AG08396 (cell line): ENCODE measurements around the gene G6PC1.
A peak's percentile ranks its signal among the peaks of the same experiment; 100 is the strongest.
"Not testable (repeated sequence)": the region's sequence is repeated elsewhere in the genome, so short reads cannot be mapped to it uniquely, and the experiment has no call there.

Experiments
- DNase-seq: peaks from one replicate; pipeline ENCODE4 v3.0.0; 2012; ENCODE audit warnings: low spot score, mixed read lengths

Gene G6PC1

DNA sequence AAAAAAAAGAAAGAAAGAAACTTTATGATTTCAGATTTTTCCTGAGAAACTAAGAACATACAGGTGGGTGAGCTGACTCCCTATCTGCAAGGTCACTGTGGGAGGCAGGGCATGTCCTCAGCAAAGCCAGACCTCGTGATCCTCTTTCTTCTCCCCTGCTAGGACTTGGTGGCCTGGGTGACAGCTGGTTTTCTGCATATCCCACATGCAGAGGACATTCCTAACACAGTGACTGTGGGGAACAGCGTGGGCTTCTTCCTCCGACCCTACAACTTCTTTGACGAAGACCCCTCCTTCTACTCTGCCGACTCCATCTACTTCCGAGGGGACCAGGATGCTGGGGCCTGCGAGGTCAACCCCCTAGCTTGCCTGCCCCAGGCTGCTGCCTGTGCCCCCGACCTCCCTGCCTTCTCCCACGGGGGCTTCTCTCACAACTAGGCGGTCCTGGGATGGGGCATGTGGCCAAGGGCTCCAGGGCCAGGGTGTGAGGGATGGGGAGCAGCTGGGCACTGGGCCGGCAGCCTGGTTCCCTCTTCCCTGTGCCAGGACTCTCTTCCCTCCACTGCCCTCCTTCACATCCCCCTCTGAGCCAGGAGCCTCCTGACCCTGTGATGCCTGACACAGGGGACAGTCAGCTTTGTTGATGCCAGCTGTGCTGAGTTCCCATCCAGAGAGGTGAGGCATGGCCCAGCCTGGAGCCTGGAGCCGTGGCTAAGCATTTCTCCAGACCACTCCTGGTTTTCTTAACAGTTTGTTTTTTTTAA lies 26.5 kb upstream of the G6PC1 start:
- DNase-seq = not testable (repeated sequence)

DNA sequence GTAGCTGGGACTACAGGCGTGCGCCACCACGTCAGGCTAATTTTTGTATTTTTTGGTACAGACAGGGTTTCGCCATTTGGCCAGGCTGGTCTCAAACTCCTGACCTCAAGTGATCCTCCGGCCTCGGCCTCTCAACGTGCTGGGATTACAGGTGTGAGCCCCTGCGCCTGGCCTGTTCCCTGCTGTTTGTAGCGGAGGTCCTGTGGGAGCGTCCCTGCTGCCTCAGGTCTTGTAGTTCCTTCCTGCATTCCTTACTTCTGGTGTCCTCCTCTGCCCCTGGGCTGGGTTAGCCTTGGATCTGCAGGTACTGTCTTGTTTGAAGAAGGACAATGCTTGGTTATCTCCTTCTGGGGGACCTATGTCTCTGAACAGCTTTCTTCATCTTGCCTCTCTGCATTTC lies 23.6 kb upstream of the G6PC1 start:
- DNase-seq = no peak

DNA sequence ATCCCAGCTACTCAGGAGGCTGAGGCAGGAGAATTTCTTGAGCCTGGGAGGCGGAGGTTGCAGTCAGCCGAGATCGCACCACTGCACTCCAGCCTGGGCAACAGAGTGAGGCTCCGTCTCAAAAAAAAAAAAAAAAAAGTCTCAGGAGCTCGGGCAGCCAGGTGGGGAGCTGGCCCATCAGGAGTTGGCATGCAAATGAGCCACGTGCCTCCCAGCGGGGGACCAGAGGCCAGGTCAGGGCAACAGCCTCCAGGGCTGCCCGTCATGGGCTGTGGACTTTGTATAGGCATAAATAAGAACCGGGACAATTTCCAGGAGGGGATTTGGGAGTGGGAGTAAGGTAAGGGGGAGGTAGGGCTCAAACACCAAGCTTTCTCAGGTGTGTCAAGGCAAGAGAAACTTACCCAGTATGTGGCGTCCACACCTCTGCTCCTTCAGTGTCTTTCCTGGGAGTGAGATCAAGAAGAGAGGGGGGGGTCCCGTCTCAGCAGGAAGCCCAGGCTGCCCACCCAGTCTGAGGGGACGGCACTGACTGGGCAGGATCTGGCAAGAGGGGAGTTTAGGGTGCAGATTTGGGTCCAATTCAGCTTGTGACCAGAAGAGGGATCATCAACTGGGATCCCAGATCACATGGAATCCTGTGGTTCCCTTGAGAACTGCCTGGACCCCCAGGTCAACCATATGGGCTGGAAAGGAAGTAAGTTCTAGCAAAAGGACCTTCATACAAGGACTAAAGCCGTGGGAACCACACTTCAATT lies 22.3 kb upstream of the G6PC1 start:
- DNase-seq = no peak

DNA sequence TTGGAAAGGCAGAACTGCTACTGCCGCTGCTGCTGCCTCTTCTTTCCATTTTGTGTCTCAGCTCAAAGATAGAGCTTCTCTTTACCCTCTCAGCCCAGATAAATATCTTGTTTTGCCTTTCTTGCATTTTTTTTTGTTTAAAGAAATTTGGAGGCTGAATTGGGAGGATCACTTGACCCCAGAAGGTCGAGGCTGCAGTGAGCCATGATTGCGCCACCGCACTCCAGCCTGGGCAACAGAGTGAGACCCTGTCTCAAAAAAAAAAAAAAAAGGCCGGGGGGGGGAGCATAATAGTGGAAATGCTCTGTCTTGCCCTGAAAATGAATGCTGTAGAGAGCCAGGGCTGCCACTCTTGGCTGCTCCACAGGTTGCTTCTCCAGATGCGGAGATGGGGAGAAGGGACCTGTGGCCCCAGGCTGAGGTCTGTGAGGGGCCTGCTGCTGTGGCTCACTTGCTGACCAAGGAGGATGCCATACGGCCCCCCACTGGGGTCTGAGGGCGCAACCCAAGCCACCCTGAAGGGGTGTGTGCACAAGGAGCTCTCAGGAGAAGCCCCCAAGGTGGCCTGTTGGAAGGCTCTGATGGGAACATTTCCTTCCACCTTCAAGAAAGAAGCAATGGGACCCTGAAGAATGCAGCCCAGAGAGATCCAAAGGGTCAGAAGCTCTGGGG lies 21.5 kb upstream of the G6PC1 start:
- no peak for DNase-seq

DNA sequence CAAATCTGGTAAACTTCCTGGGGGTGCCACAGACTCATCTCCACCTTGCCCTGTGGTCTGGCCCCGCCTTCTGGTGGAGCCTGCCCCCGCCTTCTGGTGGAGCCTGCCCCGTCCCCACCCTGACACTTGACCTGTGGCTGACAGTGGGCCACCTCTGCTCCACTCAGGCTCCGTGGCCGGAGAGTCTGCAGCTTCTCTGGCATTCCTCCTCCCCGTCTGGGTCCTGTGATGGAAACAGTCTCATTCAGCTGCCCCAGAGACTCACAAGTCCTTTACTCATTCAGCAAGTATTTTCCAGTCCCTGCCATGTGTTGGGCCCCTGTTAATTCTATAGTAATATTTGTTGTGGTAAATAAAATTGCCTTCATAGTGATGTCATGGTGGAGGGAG lies 21.0 kb upstream of the G6PC1 start:
- peak; percentile 63 for DNase-seq

DNA sequence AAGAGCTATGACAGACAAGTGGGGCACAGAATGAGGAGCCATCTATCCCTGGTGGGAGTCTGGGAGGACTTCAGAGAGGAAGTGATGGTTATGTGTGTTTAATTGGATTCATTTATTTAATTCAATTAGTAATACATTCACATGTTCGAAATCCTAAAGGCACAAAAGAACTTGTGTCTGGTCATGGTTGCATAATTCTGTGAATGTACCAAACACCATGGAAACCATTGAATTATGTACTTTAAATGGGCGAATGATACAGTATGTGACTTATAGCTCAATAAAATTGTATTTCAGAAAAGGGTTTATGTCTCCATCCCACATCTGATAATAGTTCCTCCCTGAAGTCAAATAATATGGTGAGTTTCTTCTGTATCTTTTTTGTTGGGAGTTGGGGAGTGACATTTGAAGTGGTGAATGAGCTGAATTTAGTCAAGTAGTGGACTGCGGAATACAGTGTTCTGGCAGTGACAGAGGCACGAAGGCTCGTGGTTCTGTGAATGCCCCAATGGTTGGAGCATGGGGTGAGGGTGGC lies 19.8 kb upstream of the G6PC1 start:
- DNase-seq = no peak

DNA sequence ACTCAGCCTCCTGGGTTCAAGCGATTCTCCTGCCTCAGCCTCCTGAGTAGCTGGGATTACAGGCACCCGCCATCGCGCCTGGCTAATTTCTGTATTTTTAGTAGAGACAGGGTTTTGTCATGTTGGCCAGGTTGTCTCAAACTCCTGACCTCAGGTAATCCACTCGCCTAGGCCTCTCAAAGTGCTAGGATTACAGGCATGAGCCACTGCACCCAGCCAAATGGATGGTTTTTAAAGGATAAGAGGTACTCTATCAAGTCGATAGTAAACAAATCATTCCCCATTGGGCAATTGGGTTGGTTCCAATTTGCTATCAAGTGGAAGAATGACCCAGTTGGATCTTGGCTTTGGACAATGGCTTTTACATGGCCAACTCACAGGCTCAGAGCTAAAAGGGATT lies 18.9 kb upstream of the G6PC1 start:
- DNase-seq = not testable (repeated sequence)

DNA sequence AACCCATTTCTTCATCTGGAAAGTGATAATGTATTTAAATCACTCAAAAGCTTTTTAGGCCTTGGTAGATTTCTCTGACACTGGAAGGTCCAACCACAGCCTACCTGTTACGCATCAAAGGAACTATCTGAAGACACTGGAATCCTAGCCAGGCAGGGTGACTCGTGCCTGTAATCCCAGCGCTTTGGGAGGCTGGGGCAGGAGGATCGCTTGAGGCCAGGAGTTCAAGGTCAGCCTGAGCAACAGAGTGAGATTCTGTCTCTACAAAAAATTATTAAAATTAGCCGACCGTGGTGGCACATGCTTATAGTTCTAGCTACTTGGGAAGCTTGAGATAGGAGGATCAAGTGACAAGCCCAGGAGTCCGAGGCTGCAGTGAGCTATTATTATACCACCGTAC lies 18.4 kb upstream of the G6PC1 start:
- DNase-seq = no peak

DNA sequence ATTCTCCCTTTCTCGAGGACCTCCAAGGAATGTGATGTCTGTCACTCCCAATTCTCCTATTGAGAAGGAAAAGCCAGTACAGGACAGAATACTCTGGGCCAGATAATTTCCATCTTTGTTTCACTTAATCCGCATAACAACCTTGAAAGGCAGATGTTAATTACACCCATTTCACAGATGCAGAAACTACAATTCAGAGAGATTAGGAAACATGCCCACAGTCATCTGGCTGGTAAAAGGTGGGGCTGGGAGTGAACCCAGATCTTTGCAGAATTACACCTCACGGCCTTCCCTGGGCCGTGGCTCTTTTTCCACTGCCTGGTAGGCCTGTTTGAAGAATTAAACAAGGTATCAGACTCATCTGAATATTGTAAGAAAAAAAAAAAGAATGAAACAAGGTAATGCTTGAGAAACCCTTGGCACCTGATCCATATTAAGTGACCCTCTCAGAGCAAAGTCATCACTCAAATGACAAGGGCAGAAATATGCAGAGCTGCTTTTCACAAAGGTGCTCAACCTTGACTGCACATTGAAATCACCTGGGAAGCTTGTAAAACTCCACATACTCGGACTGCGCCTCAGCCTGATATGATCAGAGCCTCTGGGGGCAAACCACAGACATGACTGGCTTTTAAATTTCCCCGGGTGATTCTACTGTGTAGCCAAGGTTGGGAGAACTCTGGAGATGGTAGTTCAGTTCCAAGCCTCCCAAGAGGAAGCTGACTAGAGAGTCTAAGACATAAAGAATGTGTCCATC lies 16.6 kb upstream of the G6PC1 start:
- DNase-seq = no peak

DNA sequence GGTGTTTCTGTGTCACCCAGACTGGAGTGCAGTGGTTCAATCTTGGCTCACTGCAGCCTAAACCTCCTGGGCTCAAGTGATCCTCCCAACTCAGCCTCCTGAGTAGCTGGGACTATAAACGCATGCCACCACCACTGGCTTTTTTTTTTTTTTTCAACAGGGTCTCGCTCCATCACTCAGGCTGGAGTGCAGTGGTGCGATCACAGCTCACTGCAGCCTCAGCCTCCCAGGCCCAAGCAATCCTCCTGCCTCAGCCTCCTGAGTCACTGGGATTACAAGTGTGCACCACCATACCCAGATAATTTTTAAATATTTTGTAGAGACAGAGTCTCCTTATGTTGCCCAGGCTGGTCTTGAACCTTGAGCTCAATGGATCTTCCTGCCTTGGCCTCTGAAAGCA lies 14.8 kb upstream of the G6PC1 start:
- not testable (repeated sequence) for DNase-seq

DNA sequence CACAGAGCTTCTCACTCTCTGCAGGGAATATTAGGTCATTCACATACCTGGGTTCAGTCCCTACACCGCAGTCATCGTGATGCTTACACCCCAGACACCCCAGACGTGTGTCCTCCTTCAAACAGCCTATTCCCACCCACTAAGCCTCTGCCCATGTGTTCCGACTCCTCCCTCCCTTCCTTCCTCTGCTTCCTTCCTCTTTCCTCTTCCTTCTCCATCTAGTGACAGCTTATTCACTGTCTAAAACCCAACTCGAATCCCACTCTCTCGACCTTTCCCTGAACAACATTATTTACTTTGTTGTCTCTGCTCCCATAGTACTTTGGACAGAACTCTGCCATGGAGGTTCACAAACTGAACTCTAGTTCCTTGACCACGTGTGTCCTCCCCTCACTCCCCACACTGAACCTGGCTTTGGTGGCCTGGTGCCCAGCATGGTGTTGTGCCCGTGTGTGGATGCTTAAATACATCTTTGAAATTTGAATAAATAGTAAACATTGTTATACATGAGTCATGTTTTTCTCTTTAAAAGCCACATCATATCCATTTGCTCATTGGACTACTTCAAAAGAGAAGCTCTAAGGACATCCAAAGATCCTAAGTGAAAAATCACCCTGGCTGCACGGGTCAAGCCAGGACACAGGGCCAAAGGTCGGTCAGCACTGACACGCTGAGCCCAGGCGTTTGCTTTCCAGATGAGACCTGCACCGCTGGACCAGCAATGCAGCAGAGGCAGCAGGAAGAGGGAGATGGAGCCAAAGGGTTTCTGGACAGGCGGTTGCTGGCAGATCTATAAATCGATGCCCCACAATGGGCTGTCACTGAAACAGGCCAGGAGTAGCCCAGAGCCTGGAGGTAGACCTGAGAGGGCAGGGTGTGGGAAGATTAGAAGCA lies 14.1 kb upstream of the G6PC1 start:
- no peak for DNase-seq

DNA sequence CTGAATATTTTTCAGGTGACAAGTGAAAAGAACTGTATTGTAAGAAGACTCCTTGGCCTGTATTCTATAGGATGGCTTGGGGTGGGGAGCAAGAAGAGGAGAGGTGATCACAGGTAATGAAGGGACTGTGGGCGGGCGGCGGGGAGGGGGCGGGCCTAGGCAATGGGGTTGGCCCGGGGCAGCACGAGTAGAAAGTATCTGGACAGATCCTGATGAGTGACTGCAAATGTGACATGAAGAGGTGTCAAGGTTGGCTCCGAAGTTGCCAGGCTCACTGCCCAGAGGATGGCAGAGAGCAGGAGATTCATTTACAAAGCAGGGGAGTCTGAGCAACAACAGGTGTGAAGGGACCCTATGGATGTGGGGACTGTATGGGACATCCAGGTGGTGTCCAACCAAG lies 10.8 kb upstream of the G6PC1 start:
- no peak for DNase-seq

DNA sequence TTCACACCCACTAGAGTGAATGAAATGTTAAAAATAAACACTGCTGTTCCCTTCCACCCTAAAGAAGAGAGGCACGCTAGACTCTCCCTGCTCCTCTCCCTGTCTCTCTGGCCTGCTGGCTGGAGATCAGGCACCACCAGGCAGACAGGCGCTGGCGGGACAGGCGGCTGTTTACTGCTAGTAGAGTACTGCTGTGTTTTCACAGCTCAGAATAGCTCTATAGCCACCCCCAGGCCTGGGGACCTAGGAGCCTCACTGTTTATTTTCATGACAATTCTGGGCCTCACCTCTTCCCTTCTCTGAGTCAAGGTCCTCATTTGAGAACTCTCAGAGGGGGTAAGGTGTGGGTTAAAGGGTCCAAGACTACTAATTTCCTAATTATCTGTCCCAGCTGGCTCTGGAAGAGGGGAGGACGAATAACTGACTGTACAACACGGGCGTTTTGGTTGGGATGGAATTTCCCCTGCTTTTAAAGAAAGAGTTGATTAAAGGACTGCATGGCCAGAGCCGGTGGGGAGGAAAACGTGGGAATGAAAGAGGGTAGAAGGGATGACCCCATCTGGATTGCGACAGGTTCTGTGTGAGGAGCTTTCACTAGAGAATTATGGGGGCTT lies 9.0 kb upstream of the G6PC1 start:
- DNase-seq = peak; percentile 49

DNA sequence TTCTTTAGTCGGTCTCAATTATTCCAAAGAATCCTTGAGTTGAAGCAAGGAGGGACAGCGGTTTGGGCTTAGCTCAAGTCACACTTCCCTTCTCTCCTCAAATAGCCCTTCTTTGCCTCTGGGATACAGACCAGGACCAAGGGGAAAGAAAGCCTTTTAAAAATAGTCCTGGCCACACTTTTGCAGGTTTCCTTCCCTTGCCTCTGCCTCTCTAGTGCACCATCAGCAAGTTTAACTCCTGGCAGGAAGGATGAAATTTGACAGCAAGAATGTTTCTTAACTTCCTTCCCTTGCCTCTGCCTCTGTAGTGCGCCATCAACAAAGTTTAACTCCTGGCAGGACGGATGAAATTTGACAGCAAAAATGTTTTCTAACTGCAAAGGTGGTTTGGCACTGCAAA lies 7.2 kb upstream of the G6PC1 start:
- DNase-seq = no peak

DNA sequence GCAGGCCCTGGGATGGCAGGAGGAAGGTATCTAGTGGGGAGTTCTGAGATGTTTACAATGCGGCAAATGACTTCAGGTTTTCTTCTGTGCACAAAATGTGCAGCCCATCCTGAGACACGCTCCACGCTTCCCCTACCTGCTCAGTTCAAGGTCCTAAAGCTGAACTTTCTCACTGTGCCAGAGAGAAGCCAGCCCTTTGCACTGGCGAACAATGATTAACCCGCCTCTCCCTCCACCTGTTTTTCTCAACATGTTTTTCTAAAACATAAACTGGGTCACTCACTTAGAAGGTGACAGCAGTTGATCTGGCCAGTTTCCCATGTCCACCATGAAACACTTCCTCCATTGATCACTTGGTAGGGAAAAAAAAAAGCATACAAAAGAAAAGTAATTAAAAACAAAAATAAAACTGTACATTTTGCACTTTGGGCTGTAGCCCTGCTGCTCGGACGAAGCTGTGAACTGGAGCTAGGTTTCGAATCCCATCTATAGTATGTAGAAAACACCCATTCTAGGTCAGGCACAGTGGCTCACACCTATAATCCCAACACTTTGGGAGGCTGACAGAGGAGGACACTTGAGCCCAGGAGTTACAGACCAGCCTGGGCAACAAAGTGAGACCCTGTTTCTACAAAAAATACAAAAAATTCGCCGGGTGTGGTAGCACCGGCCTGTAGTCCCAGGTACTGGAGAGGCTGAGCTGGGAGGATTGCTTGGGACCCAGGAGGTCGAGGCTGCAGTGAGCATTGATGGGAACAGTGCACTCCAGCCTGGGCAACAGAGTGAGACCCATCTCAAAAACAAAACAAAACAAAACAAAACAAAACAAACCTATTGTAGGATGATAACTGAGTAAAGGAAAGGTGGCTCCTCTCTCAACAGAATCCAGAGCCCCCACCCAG lies 6.1 kb upstream of the G6PC1 start:
- DNase-seq = no peak

DNA sequence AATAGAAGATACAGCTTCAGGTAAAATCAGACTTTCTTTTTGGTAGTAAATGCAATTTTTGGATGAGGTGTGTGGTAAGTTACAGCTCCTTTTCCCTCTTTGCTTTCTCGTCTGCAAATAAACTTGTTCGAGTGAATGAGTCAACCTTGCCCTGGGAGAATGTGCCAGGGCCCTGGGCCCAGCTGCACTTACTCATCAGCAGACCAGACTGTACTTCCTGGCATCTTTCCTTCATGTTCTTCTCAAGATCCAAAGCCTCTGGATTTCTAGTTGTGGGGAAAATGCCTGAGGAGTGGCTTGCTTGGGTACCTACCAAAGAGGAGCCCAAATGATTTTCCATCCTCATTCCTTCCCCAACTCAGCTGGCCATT lies 5.4 kb upstream of the G6PC1 start:
- DNase-seq = peak; percentile 84

DNA sequence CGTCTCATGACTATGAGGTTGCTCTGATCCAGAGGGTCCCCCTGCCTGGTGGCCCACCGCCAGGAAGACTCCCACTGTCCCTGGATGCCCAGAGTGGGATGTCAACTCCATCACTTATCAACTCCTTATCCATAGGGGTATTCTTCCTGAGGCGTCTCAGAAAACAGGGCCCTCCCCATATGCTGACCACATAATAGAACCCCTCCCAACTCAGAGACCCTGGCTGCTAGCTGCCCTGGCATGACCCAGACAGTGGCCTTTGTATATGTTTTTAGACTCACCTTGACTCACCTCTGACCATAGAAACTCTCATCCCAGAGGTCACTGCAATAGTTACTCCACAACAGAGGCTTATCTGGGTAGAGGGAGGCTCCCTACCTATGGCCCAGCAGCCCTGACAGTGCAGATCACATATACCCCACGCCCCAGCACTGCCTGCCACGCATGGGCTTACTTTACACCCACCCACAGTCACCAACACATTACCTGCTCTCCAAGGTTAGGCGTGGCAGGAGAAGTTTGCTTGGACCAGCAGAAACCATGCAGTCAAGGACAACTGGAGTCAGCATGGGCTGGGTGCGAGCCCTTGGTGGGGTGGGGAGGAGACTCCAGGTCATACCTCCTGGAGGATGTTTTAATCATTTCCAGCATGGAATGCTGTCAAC lies 2.3 kb upstream of the G6PC1 start:
- DNase-seq = no peak

DNA sequence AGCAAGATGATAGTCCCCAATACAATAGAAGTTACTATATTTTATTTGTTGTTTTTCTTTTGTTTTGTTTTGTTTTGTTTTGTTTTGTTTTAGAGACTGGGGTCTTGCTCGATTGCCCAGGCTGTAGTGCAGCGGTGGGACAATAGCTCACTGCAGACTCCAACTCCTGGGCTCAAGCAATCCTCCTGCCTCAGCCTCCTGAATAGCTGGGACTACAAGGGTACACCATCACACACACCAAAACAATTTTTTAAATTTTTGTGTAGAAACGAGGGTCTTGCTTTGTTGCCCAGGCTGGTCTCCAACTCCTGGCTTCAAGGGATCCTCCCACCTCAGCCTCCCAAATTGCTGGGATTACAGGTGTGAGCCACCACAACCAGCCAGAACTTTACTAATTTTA lies 618 bp upstream of the G6PC1 start:
- DNase-seq = not testable (repeated sequence)
